GM23338 (cell line): Measurements from ENCODE around the gene LRRC17. TPM values are rescaled to one million over a fixed set of nuclear protein-coding genes. Genes with fewer than 3 reads are reported as not detected.

Experiments used
- ATAC-seq: fragments of 200-7000 bp; cut with Tn5 transposase; 3 replicates; pipeline ENCODE4 v1.9.1; 2020
- DNase-seq: peaks from one replicate; pipeline ENCODE4 v3.0.0-alpha.2; 2015; ENCODE audit warnings: low spot score
- H2AFZ ChIP-seq: fragments of 200-600 bp; sonication (generic); 2 replicates; pipeline ENCODE4 v1.8.0; 2016; ENCODE audit warnings: antibody characterized with exemption, mild to moderate bottlenecking, moderate library complexity
- H3F3A ChIP-seq: fragments of 200-600 bp; sonication (generic); replicated peaks from 2 replicates; pipeline ENCODE4 v1.8.0; 2017; ENCODE audit warnings: antibody characterized with exemption, mixed run types, low read depth
- H3K27ac ChIP-seq: fragments of 200-600 bp; sonication (generic); 2 replicates; pipeline ENCODE4 v1.6.1; 2016; ENCODE audit warnings: low read depth
- H3K27me3 ChIP-seq: fragments of 200-600 bp; sonication (generic); 2 replicates; pipeline ENCODE4 v1.8.0; 2016; ENCODE audit warnings: mild to moderate bottlenecking, mixed run types, moderate library complexity; ENCODE audit not compliant: insufficient read depth
- H3K36me3 ChIP-seq: fragments of 200-600 bp; sonication (generic); 2 replicates; pipeline ENCODE4 v1.8.0; 2016; ENCODE audit warnings: mild to moderate bottlenecking; ENCODE audit not compliant: insufficient read depth
- H3K4me1 ChIP-seq: fragments of 200-600 bp; sonication (generic); 2 replicates; pipeline ENCODE4 v1.8.0; 2016; ENCODE audit warnings: mild to moderate bottlenecking, moderate library complexity; ENCODE audit not compliant: insufficient read depth
- H3K4me2 ChIP-seq: fragments of 200-600 bp; sonication (generic); 2 replicates; pipeline ENCODE4 v1.7.1; 2017; ENCODE audit warnings: mixed run types
- H3K4me3 ChIP-seq: fragments of 200-600 bp; sonication (generic); 2 replicates; pipeline ENCODE4 v1.6.1; 2016; ENCODE audit warnings: mixed run types
- H3K79me2 ChIP-seq: fragments of 200-600 bp; sonication (generic); replicated peaks from 2 replicates; pipeline ENCODE4 v1.8.0; 2017; ENCODE audit warnings: mild to moderate bottlenecking; ENCODE audit not compliant: insufficient read depth
- H3K9me2 ChIP-seq: fragments of 200-600 bp; sonication (generic); 2 replicates; pipeline ENCODE4 v1.8.0; 2017; ENCODE audit not compliant: insufficient read depth
- H4K20me1 ChIP-seq: fragments of 200-600 bp; sonication (generic); replicated peaks from 2 replicates; pipeline ENCODE4 v1.8.0; 2017; ENCODE audit warnings: mild to moderate bottlenecking; ENCODE audit not compliant: insufficient read depth
- H3K27ac Mint-ChIP-seq: 2 replicates; pipeline ENCODE4 v1.8.0; 2020; ENCODE audit warnings: inconsistent platforms, mild to moderate bottlenecking, moderate library complexity, mixed read lengths
- H3K27me3 Mint-ChIP-seq: 3 replicates; pipeline ENCODE4 v1.8.0; 2022; ENCODE audit warnings: low read depth, mild to moderate bottlenecking, moderate library complexity, mixed read lengths, inconsistent platforms; ENCODE audit not compliant: insufficient read depth, poor library complexity
- H3K36me3 Mint-ChIP-seq: 3 replicates; pipeline ENCODE4 v1.8.0; 2021; ENCODE audit warnings: low read depth, mild to moderate bottlenecking, inconsistent platforms, moderate library complexity, mixed read lengths
- H3K4me1 Mint-ChIP-seq: 3 replicates; pipeline ENCODE4 v1.8.0; 2020; ENCODE audit warnings: mild to moderate bottlenecking, inconsistent platforms, mixed read lengths
- H3K4me3 Mint-ChIP-seq: 3 replicates; pipeline ENCODE4 v1.8.0; 2021; ENCODE audit warnings: moderate library complexity, mild to moderate bottlenecking, inconsistent platforms, mixed read lengths
- H3K9me3 Mint-ChIP-seq: 3 replicates; pipeline ENCODE4 v1.8.0; 2020; ENCODE audit warnings: moderate library complexity, mild to moderate bottlenecking, inconsistent platforms, mixed read lengths
- CREB1 ChIP-seq: fragments of 250-450 bp; sonication (Bioruptor Pico); IDR thresholded peaks from 2 replicates; pipeline ENCODE4 v1.5.0; 2020; ENCODE audit warnings: low read depth, mild to moderate bottlenecking, moderate library complexity
- ETS1 ChIP-seq: IDR thresholded peaks from 2 replicates; pipeline ENCODE4 v1.6.1; 2016; ENCODE audit warnings: antibody characterized with exemption
- EZH2 ChIP-seq: fragments of 200-600 bp; sonication (generic); IDR thresholded peaks from one replicate; pipeline ENCODE4 v1.8.0; 2017; ENCODE audit warnings: antibody characterized with exemption, mild to moderate bottlenecking, low read depth; ENCODE audit not compliant: unreplicated experiment
- EZH2phosphoT487 ChIP-seq: fragments of 200-600 bp; sonication (generic); IDR thresholded peaks from one replicate; pipeline ENCODE4 v1.8.1; 2018; ENCODE audit warnings: antibody characterized with exemption; ENCODE audit not compliant: unreplicated experiment
- JUNB ChIP-seq: IDR thresholded peaks from one replicate; pipeline ENCODE4 v1.6.1; 2016; ENCODE audit warnings: antibody characterized with exemption; ENCODE audit not compliant: unreplicated experiment
- NANOG ChIP-seq: IDR thresholded peaks from 2 replicates; pipeline ENCODE4 v1.6.1; 2016; ENCODE audit warnings: antibody characterized with exemption, borderline replicate concordance
- POLR2AphosphoS5 ChIP-seq: IDR thresholded peaks from 2 replicates; pipeline ENCODE4 v1.6.1; 2016; ENCODE audit warnings: antibody characterized with exemption, low read depth
- REST ChIP-seq: IDR thresholded peaks from one replicate; pipeline ENCODE4 v1.6.1; 2018; ENCODE audit warnings: antibody characterized with exemption; ENCODE audit not compliant: unreplicated experiment
- STAT1 ChIP-seq: IDR thresholded peaks from one replicate; pipeline ENCODE4 v1.6.1; 2016; ENCODE audit warnings: antibody characterized with exemption; ENCODE audit not compliant: unreplicated experiment
- ZNF114 ChIP-seq: fragments of 250-450 bp; sonication (Bioruptor Pico); IDR thresholded peaks from 2 replicates; pipeline ENCODE4 v1.5.0; 2020; ENCODE audit warnings: mild to moderate bottlenecking, moderate library complexity
- ZNF331 ChIP-seq: fragments of 250-450 bp; sonication (Bioruptor Pico); IDR thresholded peaks from 2 replicates; pipeline ENCODE4 v1.5.0; 2020; ENCODE audit warnings: low read depth, mild to moderate bottlenecking, moderate library complexity
- ZNF462 ChIP-seq: fragments of 250-450 bp; sonication (Bioruptor Pico); IDR thresholded peaks from 2 replicates; pipeline ENCODE4 v1.5.0; 2020; ENCODE audit warnings: mild to moderate bottlenecking, moderate library complexity
- polyA plus RNA-seq: library from polyadenylated mRNA; unstranded; fragments of >200 nt; fragmentation: Nextera tagmentation; extraction: Ambion mirVana; gene quantifications from 2 replicates; pipeline ENCODE4 v1.2.1, GENCODE V29; 2016
- total RNA-seq: library from RNA; depleted of rRNA; stranded (reverse); fragments of >200 nt; shearing (Covaris generic); gene quantifications from 2 replicates; pipeline ENCODE4 v1.2.3, GENCODE V29; 2014

Gene LRRC17
- total and polyA plus RNA-seq, 2 experiments from 2014 or later, result 2.8 to 3.1 TPM

GRCh38 chr7:102872460-102872859 is 40.3 kb upstream of the LRRC17 start:
- Histone ChIP-seq H2AFZ (no peak overlapping the region), H3K36me3 (no peaks in the 10 kb centered on the region), H3K4me2 (no peak overlapping the region), H3F3A (no peaks in the 10 kb centered on the region), H3K27ac (no peak overlapping the region), H3K79me2 (no peaks in the 10 kb centered on the region), H3K4me1 (no peaks in the 10 kb centered on the region), H4K20me1 (no peaks in the 10 kb centered on the region), H3K27me3 (no peaks in the 10 kb centered on the region), H3K4me3 (no peak overlapping the region), H3K9me2 (no peaks in the 10 kb centered on the region; the same call in 1 of the 2 replicates)
- no peak overlapping the region for H3K27ac Mint-ChIP-seq
- no peak overlapping the region for H3K4me3 Mint-ChIP-seq
- no peaks in the 10 kb centered on the region for H3K9me3 Mint-ChIP-seq
- no peak for ATAC-seq
- no peaks in the 10 kb centered on the region for H3K27me3 Mint-ChIP-seq
- no peaks in the 10 kb centered on the region for H3K4me1 Mint-ChIP-seq
- H3K36me3 Mint-ChIP-seq, result no peaks in the 10 kb centered on the region; the same call in 2 of the 3 replicates
- DNase-seq, result no peak
- TF ChIP-seq EZH2phosphoT487 (no peak), JUNB (no peak), STAT1 (no peak), EZH2 (no peak), ZNF114 (CRISPR knock-in tag) (no peak), ETS1 (no peak), POLR2AphosphoS5 (no peak), NANOG (no peak), REST (no peak), ZNF462 (CRISPR knock-in tag) (no peak), CREB1 (CRISPR knock-in tag) (no peak), ZNF331 (CRISPR knock-in tag) (no peak)
